GM12891 (cell line): ENCODE data around the gene MTAP.

Source experiments
- DNase-seq: peaks from one replicate; pipeline ENCODE4 v3.0.0; 2011; ENCODE audit warnings: low spot score; ENCODE audit not compliant: insufficient read length
- FAIRE-seq: peaks from 2 replicates; lab custom pipeline; 2011; peaks lifted over from hg19 to GRCh38; lab: Jason Lieb, UNC
- PAX5 ChIP-seq: IDR thresholded peaks from 2 replicates; pipeline ENCODE4 v1.6.1; 2011; ENCODE audit warnings: low read length, moderate library complexity, mild to moderate bottlenecking; ENCODE audit not compliant: insufficient read depth, severe bottlenecking
- POLR2A ChIP-seq: IDR thresholded peaks from 2 replicates; pipeline ENCODE4 v1.6.1; 2011; ENCODE audit warnings: low read depth, low read length, control low read depth
- POLR2AphosphoS5 ChIP-seq: IDR thresholded peaks from 2 replicates; pipeline ENCODE4 v1.6.1; 2011; ENCODE audit warnings: low read depth, low read length, control low read depth
- POU2F2 ChIP-seq: IDR thresholded peaks from 2 replicates; pipeline ENCODE4 v1.6.1; 2011; ENCODE audit warnings: low read depth, mild to moderate bottlenecking, control low read depth, low read length, moderate library complexity
- SPI1 ChIP-seq: IDR thresholded peaks from 2 replicates; pipeline ENCODE4 v1.6.1; 2011; ENCODE audit warnings: low read depth, low read length, control low read depth
- TAF1 ChIP-seq: IDR thresholded peaks from 2 replicates; pipeline ENCODE4 v1.6.1; 2011; ENCODE audit warnings: low read depth, low read length, control low read depth

MTAP gene

GRCh38 chr9:21903380-21903965, 101.0 kb downstream of the MTAP start:
- TF ChIP-seq SPI1: no peak
- no peak for TF ChIP-seq POLR2A
- no peak for TF ChIP-seq PAX5
- no peak for TF ChIP-seq POLR2AphosphoS5
- TF ChIP-seq POU2F2: no peak
- TF ChIP-seq TAF1: no peak
- DNase-seq (no peak), FAIRE-seq (no peak)

GRCh38 chr9:21904371-21904770, 101.9 kb downstream of the MTAP start:
- FAIRE-seq (no peak), DNase-seq (no peak)
- no peak for TF ChIP-seq SPI1
- TF ChIP-seq POLR2AphosphoS5: no peak
- no peak for TF ChIP-seq TAF1
- TF ChIP-seq POU2F2: no peak
- TF ChIP-seq PAX5: no peak
- no peak for TF ChIP-seq POLR2A

- FAIRE-seq (no peak), DNase-seq (no peak)
- no peak for TF ChIP-seq TAF1
- TF ChIP-seq PAX5: no peak
- TF ChIP-seq POU2F2: no peak
- no peak for TF ChIP-seq POLR2AphosphoS5
- TF ChIP-seq SPI1: no peak
- TF ChIP-seq POLR2A: no peak
Observed at GRCh38 chr9:21904776-21905175, 102.3 kb downstream of the MTAP start.

- no peak for FAIRE-seq
- TF ChIP-seq POLR2AphosphoS5 (no peak), POU2F2 (no peak), PAX5 (no peak), TAF1 (no peak), SPI1 (no peak), POLR2A (no peak)
- DNase-seq: no peak
Observed at GRCh38 chr9:21906213-21906612, 103.8 kb downstream of the MTAP start.

- FAIRE-seq (no peak), DNase-seq (no peak)
- no peak for TF ChIP-seq POLR2AphosphoS5
- no peak for TF ChIP-seq TAF1
- no peak for TF ChIP-seq PAX5
- TF ChIP-seq POU2F2: no peak
- TF ChIP-seq SPI1: no peak
- no peak for TF ChIP-seq POLR2A
Observed at GRCh38 chr9:21906881-21907280, 104.4 kb downstream of the MTAP start.

- DNase-seq: no peak
- peak; percentile 77 for FAIRE-seq
Observed at GRCh38 chr9:21919377-21920362, 117.2 kb downstream of the MTAP start.

GRCh38 chr9:21923694-21924093, 121.3 kb downstream of the MTAP start:
- no peak for FAIRE-seq
- no peak for TF ChIP-seq POLR2AphosphoS5
- no peak for TF ChIP-seq POU2F2
- no peak for TF ChIP-seq POLR2A
- TF ChIP-seq PAX5: no peak
- no peak for TF ChIP-seq TAF1
- TF ChIP-seq SPI1: no peak
- DNase-seq: no peak

More at GRCh38 chr9:21919377-21920362, 117.2 kb downstream of the MTAP start:
- no peak for TF ChIP-seq POLR2AphosphoS5
- TF ChIP-seq SPI1: no peak
- no peak for TF ChIP-seq PAX5
- TF ChIP-seq POLR2A: no peak
- no peak for TF ChIP-seq TAF1
- TF ChIP-seq POU2F2: no peak

GRCh38 chr9:21927752-21928151, 125.3 kb downstream of the MTAP start:
- FAIRE-seq: no peak
- DNase-seq: no peak
- TF ChIP-seq TAF1 (no peak), PAX5 (no peak), POLR2A (no peak), POLR2AphosphoS5 (no peak), POU2F2 (no peak), SPI1 (no peak)

GRCh38 chr9:21931428-21931827, 129.0 kb downstream of the MTAP start:
- no peak for FAIRE-seq
- no peak for DNase-seq

GRCh38 chr9:21933281-21933680, 130.8 kb downstream of the MTAP start:
- TF ChIP-seq POU2F2: no peak
- TF ChIP-seq POLR2AphosphoS5: no peak
- TF ChIP-seq POLR2A: no peak
- TF ChIP-seq TAF1: no peak
- FAIRE-seq (no peak), DNase-seq (no peak)

More at GRCh38 chr9:21931428-21931827, 129.0 kb downstream of the MTAP start:
- TF ChIP-seq POU2F2 (no peak), TAF1 (no peak), POLR2A (no peak), POLR2AphosphoS5 (no peak), PAX5 (no peak)

GRCh38 chr9:21933865-21934264, 131.4 kb downstream of the MTAP start:
- DNase-seq (no peak), FAIRE-seq (peak; percentile 20)

More at GRCh38 chr9:21933865-21934264, 131.4 kb downstream of the MTAP start:
- TF ChIP-seq TAF1 (no peak), SPI1 (peak; percentile 28; the same call in 1 of the 2 replicates)
